Brain microvascular endothelial cell (primary cell): Measurements from ENCODE around the gene KIAA2012.

Experiments
- DNase-seq: peaks from one replicate; pipeline ENCODE4 v3.0.0-alpha.2; 2020
- H3K27ac ChIP-seq: fragments of 250-450 bp; sonication (Bioruptor Pico); 2 replicates; pipeline ENCODE4 v1.5.1; 2020; ENCODE audit warnings: mild to moderate bottlenecking, moderate library complexity
- H3K27me3 ChIP-seq: fragments of 250-450 bp; sonication (Bioruptor Pico); replicated peaks from 2 replicates; pipeline ENCODE4 v1.5.1; 2020; ENCODE audit warnings: mild to moderate bottlenecking
- H3K36me3 ChIP-seq: fragments of 250-450 bp; sonication (Bioruptor Pico); replicated peaks from 2 replicates; pipeline ENCODE4 v1.5.1; 2020; ENCODE audit warnings: mild to moderate bottlenecking
- H3K4me3 ChIP-seq: 2 replicates; pipeline ENCODE4 v1.5.1; 2011; ENCODE audit warnings: low read depth, mild to moderate bottlenecking, control low read depth, low read length, moderate library complexity
- CTCF ChIP-seq: IDR thresholded peaks from 2 replicates; pipeline ENCODE4 v1.5.1; 2011; ENCODE audit warnings: low read depth, mild to moderate bottlenecking, moderate library complexity, low read length, control low read depth, inconsistent platforms; ENCODE audit errors: missing control alignments
- in situ Hi-C: cut with HindIII; loops from 2 replicates; pipeline ENCODE4 v1.10.0; 2017; ENCODE audit warnings: low sequenced_read_pairs, low pct_ligation_motif_present

The KIAA2012 gene

GRCh38 chr2:202108345-202108744 lies 35.3 kb downstream of the KIAA2012 start:
- Histone ChIP-seq H3K27ac (no peak overlapping the region), H3K27me3 (no peaks in the 10 kb centered on the region), H3K4me3 (no peak overlapping the region), H3K36me3 (no peaks in the 10 kb centered on the region)
- in situ Hi-C loops: no loop called here
- DNase-seq: no peak
- no peak for TF ChIP-seq CTCF

GRCh38 chr2:202109139-202109736 lies 36.2 kb downstream of the KIAA2012 start:
- Histone ChIP-seq H3K27ac (no peak overlapping the region), H3K4me3 (no peak overlapping the region), H3K36me3 (no peaks in the 10 kb centered on the region), H3K27me3 (no peaks in the 10 kb centered on the region)
- TF ChIP-seq CTCF: no peak
- no peak for DNase-seq
- in situ Hi-C loops: no loop called here

GRCh38 chr2:202109737-202110184 lies 36.7 kb downstream of the KIAA2012 start:
- H3K27me3 ChIP-seq: no peaks in the 10 kb centered on the region
- in situ Hi-C loops: no loop called here
- H3K27ac ChIP-seq: no peak overlapping the region
- no peak for TF ChIP-seq CTCF
- H3K36me3 ChIP-seq: no peaks in the 10 kb centered on the region
- DNase-seq: peak; percentile 45
- no peak overlapping the region for H3K4me3 ChIP-seq

GRCh38 chr2:202110491-202110890 lies 37.4 kb downstream of the KIAA2012 start:
- TF ChIP-seq CTCF: no peak
- no peak overlapping the region for H3K27ac ChIP-seq
- no peaks in the 10 kb centered on the region for H3K27me3 ChIP-seq
- no peaks in the 10 kb centered on the region for H3K36me3 ChIP-seq
- H3K4me3 ChIP-seq: no peak overlapping the region
- no peak for DNase-seq
- in situ Hi-C loops: no loop called here

- no peak for DNase-seq
- in situ Hi-C loops: no loop called here
- Histone ChIP-seq H3K27me3 (no peaks in the 10 kb centered on the region), H3K36me3 (no peaks in the 10 kb centered on the region), H3K27ac (no peak overlapping the region), H3K4me3 (no peak overlapping the region)
- TF ChIP-seq CTCF: no peak
These were observed 39.0 kb downstream of the KIAA2012 start for GRCh38 chr2:202112041-202112440.

GRCh38 chr2:202113571-202114142 lies 40.6 kb downstream of the KIAA2012 start:
- no peak for TF ChIP-seq CTCF
- in situ Hi-C loops: no loop called here
- Histone ChIP-seq H3K36me3 (no peaks in the 10 kb centered on the region), H3K27me3 (no peaks in the 10 kb centered on the region), H3K4me3 (no peak overlapping the region), H3K27ac (no peak overlapping the region)
- no peak for DNase-seq
